H9 (cell line): Measurements from ENCODE around the gene OXA1L. TPM values are rescaled to one million over a fixed set of nuclear protein-coding genes. Genes with fewer than 3 reads are reported as not detected.

Experiments used
- DNase-seq: peaks from one replicate; pipeline ENCODE4 v3.0.0-alpha.2; 2017
- H2AFZ ChIP-seq: one replicate; pipeline ENCODE4 v1.6.1; 2013; ENCODE audit warnings: mild to moderate bottlenecking, low read length, control low read depth, moderate library complexity
- H2AK5ac ChIP-seq: 2 replicates; pipeline ENCODE4 v1.6.1; 2013; ENCODE audit warnings: low read length, control low read depth, mixed read lengths; ENCODE audit not compliant: insufficient read length
- H2BK120ac ChIP-seq: one replicate; pipeline ENCODE4 v1.6.1; 2013; ENCODE audit warnings: low read depth, mild to moderate bottlenecking, low read length, control low read depth, inconsistent platforms; ENCODE audit not compliant: poor library complexity, severe bottlenecking
- H2BK12ac ChIP-seq: 2 replicates; pipeline ENCODE4 v1.6.1; 2013; ENCODE audit warnings: low read length, control low read depth, mixed read lengths, low read depth; ENCODE audit not compliant: insufficient read length
- H2BK15ac ChIP-seq: 2 replicates; pipeline ENCODE4 v1.6.1; 2013; ENCODE audit warnings: low read depth, low read length, control low read depth
- H2BK20ac ChIP-seq: one replicate; pipeline ENCODE4 v1.6.1; 2013; ENCODE audit warnings: low read depth, mild to moderate bottlenecking, low read length, control low read depth, inconsistent platforms; ENCODE audit not compliant: poor library complexity, severe bottlenecking
- H2BK5ac ChIP-seq: 2 replicates; pipeline ENCODE4 v1.6.1; 2013; ENCODE audit warnings: low read length, control low read depth, mixed read lengths; ENCODE audit not compliant: insufficient read length
- H3K14ac ChIP-seq: 2 replicates; pipeline ENCODE4 v1.6.1; 2013; ENCODE audit warnings: low read length, control low read depth; ENCODE audit not compliant: insufficient read depth
- H3K18ac ChIP-seq: 2 replicates; pipeline ENCODE4 v1.6.1; 2013; ENCODE audit warnings: low read depth, mild to moderate bottlenecking, mixed read lengths, low read length, control low read depth; ENCODE audit not compliant: insufficient read length
- H3K23ac ChIP-seq: 2 replicates; pipeline ENCODE4 v1.6.1; 2013; ENCODE audit warnings: low read length, control low read depth, mixed read lengths, low read depth; ENCODE audit not compliant: insufficient read length
- H3K23me2 ChIP-seq: 2 replicates; pipeline ENCODE4 v1.6.1; 2013; ENCODE audit warnings: low read depth, mild to moderate bottlenecking, mixed read lengths, low read length, control low read depth; ENCODE audit not compliant: insufficient read length, poor library complexity, severe bottlenecking
- H3K27ac ChIP-seq: 2 replicates; pipeline ENCODE4 v1.5.1; 2013; ENCODE audit warnings: low read length, control low read depth, mixed read lengths, low read depth; ENCODE audit not compliant: insufficient read length
- H3K27me3 ChIP-seq: 2 replicates; pipeline ENCODE4 v1.6.1; 2013; ENCODE audit warnings: low read length, control low read depth, inconsistent platforms; ENCODE audit not compliant: insufficient read depth
- H3K4ac ChIP-seq: 2 replicates; pipeline ENCODE4 v1.6.1; 2013; ENCODE audit warnings: low read depth, mild to moderate bottlenecking, control low read depth, inconsistent platforms, low read length, moderate library complexity
- H3K4me1 ChIP-seq: 2 replicates; pipeline ENCODE4 v1.6.1; 2013; ENCODE audit warnings: low read length, control low read depth, inconsistent platforms; ENCODE audit not compliant: insufficient read depth
- H3K4me2 ChIP-seq: 2 replicates; pipeline ENCODE4 v1.6.1; 2013; ENCODE audit warnings: low read length, control low read depth, mixed read lengths; ENCODE audit not compliant: insufficient read length, insufficient read depth
- H3K56ac ChIP-seq: 2 replicates; pipeline ENCODE4 v1.6.1; 2013; ENCODE audit warnings: low read depth, mild to moderate bottlenecking, mixed read lengths, low read length, control low read depth; ENCODE audit not compliant: insufficient read length
- H3K79me1 ChIP-seq: 2 replicates; pipeline ENCODE4 v1.6.1; 2013; ENCODE audit warnings: low read depth, mild to moderate bottlenecking, moderate library complexity, low read length, control low read depth, inconsistent platforms; ENCODE audit not compliant: insufficient read depth, poor library complexity, severe bottlenecking
- H3K79me2 ChIP-seq: 2 replicates; pipeline ENCODE4 v1.6.1; 2013; ENCODE audit warnings: low read length, control low read depth, inconsistent platforms; ENCODE audit not compliant: insufficient read depth
- H3K9ac ChIP-seq: 2 replicates; pipeline ENCODE4 v1.6.1; 2013; ENCODE audit warnings: low read length, control low read depth, mixed read lengths; ENCODE audit not compliant: insufficient read length; ENCODE audit errors: extremely low read depth
- H3K9me3 ChIP-seq: one replicate; pipeline ENCODE4 v1.6.1; 2013; ENCODE audit warnings: low read depth, low read length, inconsistent platforms; ENCODE audit not compliant: control insufficient read depth
- H3T11ph ChIP-seq: one replicate; pipeline ENCODE4 v1.6.1; 2013; ENCODE audit warnings: mild to moderate bottlenecking, low read length, control low read depth, inconsistent platforms
- H4K20me1 ChIP-seq: one replicate; pipeline ENCODE4 v1.6.1; 2013; ENCODE audit not compliant: control insufficient read depth, insufficient read length, insufficient read depth
- H4K5ac ChIP-seq: 2 replicates; pipeline ENCODE4 v1.6.1; 2013; ENCODE audit warnings: low read depth, mild to moderate bottlenecking, mixed read lengths, low read length, control low read depth; ENCODE audit not compliant: insufficient read length
- H4K8ac ChIP-seq: replicated peaks from 2 replicates; pipeline ENCODE4 v1.6.1; 2013; ENCODE audit warnings: low read length, control low read depth, mixed read lengths, low read depth; ENCODE audit not compliant: insufficient read length
- H4K91ac ChIP-seq: 2 replicates; pipeline ENCODE4 v1.6.1; 2013; ENCODE audit warnings: low read depth, mild to moderate bottlenecking, moderate library complexity, mixed read lengths, low read length, control low read depth; ENCODE audit not compliant: insufficient read length
- H3K27ac Mint-ChIP-seq, 3 experiments: 2 replicates in 2 of 3; 3 replicates in 1 of 3; pipeline ENCODE4 v1.8.0; 2020 to 2021; ENCODE audit warnings: mixed read lengths in 3 of 3, mild to moderate bottlenecking in 1 of 3, moderate library complexity in 1 of 3
- H3K27me3 Mint-ChIP-seq: 2 replicates; pipeline ENCODE4 v1.8.0; 2021; ENCODE audit warnings: low read depth, mild to moderate bottlenecking, moderate library complexity, mixed read lengths
- H3K36me3 Mint-ChIP-seq, 3 experiments: 2 replicates in 2 of 3; 3 replicates in 1 of 3; pipeline ENCODE4 v1.8.0; 2020 to 2021; ENCODE audit warnings: low read depth in 3 of 3, mixed read lengths in 3 of 3; ENCODE audit not compliant: insufficient read depth in 1 of 3
- H3K4me1 Mint-ChIP-seq, 2 experiments: 2 replicates each; pipeline ENCODE4 v1.8.0; 2020; ENCODE audit warnings: mixed read lengths in 2 of 2
- H3K4me3 Mint-ChIP-seq, 2 experiments: 2 replicates in 1 of 2; 3 replicates in 1 of 2; pipeline ENCODE4 v1.8.0; 2020 to 2021; ENCODE audit warnings: mild to moderate bottlenecking in 2 of 2, mixed read lengths in 2 of 2, moderate library complexity in 1 of 2
- H3K9me3 Mint-ChIP-seq, 2 experiments: 2 replicates in 1 of 2; 3 replicates in 1 of 2; pipeline ENCODE4 v1.8.0; 2020; ENCODE audit warnings: mild to moderate bottlenecking in 2 of 2, mixed read lengths in 2 of 2, moderate library complexity in 1 of 2
- CTCF ChIP-seq: fragments of 200-600 bp; sonication (generic); conservative IDR thresholded peaks from 3 replicates; pipeline ENCODE4 v1.8.0; 2021; ENCODE audit warnings: antibody characterized with exemption, mild to moderate bottlenecking
- WGBS: extraction: QIAGEN DNeasy Blood & Tissue Kit; methylation state at CpG from one replicate; pipeline ENCODE4 v1.1.7; 2013; ENCODE audit warnings: missing lambda C conversion rate, low lambda C conversion rate, mixed read lengths; ENCODE audit not compliant: insufficient read length; ENCODE audit errors: extremely low coverage; 5-methylcytosine and 5-hydroxymethylcytosine counted together
- total RNA-seq: library from RNA; stranded (reverse); gene quantifications from 2 replicates; pipeline ENCODE4 v1.2.1, GENCODE V29; 2021

OXA1L gene
- total RNA-seq, 1 experiment from 2014 or later: 128 TPM

GRCh38 chr14:22747769-22748168 is 18.7 kb upstream of the OXA1L start:
- Histone ChIP-seq H3K27me3 (no peaks in the 10 kb centered on the region), H3K9me3 (no peaks in the 10 kb centered on the region), H3K27ac (no peak overlapping the region), H2BK120ac (no peak overlapping the region), H3K23ac (no peak overlapping the region), H3K4me2 (no peak overlapping the region), H4K20me1 (no peaks in the 10 kb centered on the region), H4K5ac (no peak overlapping the region), H2AK5ac (no peak overlapping the region), H3K4ac (no peak overlapping the region), H2AFZ (no peak overlapping the region), H3K9ac (no peak overlapping the region), H3K18ac (no peak overlapping the region), H4K91ac (no peak overlapping the region), H3K14ac (no peak overlapping the region), H2BK15ac (no peak overlapping the region), H3K4me1 (no peaks in the 10 kb centered on the region), H3K56ac (no peak overlapping the region), H2BK12ac (no peak overlapping the region), H2BK5ac (no peak overlapping the region), H3K79me1 (no peaks in the 10 kb centered on the region), H3K79me2 (no peaks in the 10 kb centered on the region), H3T11ph (no peak overlapping the region), H3K23me2 (no peaks in the 10 kb centered on the region), H2BK20ac (no peak overlapping the region), H4K8ac (no peak overlapping the region)
- Mint-ChIP-seq H3K4me1 (peaks cover 7 to 9% of the 10 kb centered on the region in 2 experiments), H3K27ac (no peak overlapping the region), H3K36me3 (no peaks in the 10 kb centered on the region), H3K27me3 (peaks cover 3% of the 10 kb centered on the region; the same call in 1 of the 2 replicates), H3K4me3 (no peak overlapping the region), H3K9me3 (no peaks in the 10 kb centered on the region)
- no CpG with 5 or more reads among the region's 4 CpGs for WGBS
- TF ChIP-seq CTCF: no peak
- DNase-seq: no peak
